ENCODE data around the gene HIGD2A.

HIGD2A gene

GRCh38 chr5:176366232-176366894 lies 22.2 kb upstream of the HIGD2A start:
- no peak for DNase-seq
- no peaks in the 10 kb centered on the region for H3K27me3 ChIP-seq
- peaks cover 5% of the 10 kb centered on the region; the same call in 1 of the 2 replicates for H3K36me3 ChIP-seq
- no peaks in the 10 kb centered on the region for H3K9me3 ChIP-seq
- no peaks in the 10 kb centered on the region for H3K4me1 ChIP-seq
- H3K4me3 ChIP-seq (ENCODE audit: low read depth, low read length), result peak overlapping the region; percentile 80
- TF ChIP-seq, protein P1, sequence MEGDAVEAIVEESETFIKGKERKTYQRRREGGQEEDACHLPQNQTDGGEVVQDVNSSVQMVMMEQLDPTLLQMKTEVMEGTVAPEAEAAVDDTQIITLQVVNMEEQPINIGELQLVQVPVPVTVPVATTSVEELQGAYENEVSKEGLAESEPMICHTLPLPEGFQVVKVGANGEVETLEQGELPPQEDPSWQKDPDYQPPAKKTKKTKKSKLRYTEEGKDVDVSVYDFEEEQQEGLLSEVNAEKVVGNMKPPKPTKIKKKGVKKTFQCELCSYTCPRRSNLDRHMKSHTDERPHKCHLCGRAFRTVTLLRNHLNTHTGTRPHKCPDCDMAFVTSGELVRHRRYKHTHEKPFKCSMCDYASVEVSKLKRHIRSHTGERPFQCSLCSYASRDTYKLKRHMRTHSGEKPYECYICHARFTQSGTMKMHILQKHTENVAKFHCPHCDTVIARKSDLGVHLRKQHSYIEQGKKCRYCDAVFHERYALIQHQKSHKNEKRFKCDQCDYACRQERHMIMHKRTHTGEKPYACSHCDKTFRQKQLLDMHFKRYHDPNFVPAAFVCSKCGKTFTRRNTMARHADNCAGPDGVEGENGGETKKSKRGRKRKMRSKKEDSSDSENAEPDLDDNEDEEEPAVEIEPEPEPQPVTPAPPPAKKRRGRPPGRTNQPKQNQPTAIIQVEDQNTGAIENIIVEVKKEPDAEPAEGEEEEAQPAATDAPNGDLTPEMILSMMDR (IDR thresholded peaks at IDR 0.05; ENCODE audit: low read depth, low read length), result no peak

GRCh38 chr5:176368726-176369125 lies 19.8 kb upstream of the HIGD2A start:
- TF ChIP-seq, protein P1 (IDR thresholded peaks at IDR 0.05; ENCODE audit: low read depth, low read length), result no peak
- DNase-seq, result no peak

DNA sequence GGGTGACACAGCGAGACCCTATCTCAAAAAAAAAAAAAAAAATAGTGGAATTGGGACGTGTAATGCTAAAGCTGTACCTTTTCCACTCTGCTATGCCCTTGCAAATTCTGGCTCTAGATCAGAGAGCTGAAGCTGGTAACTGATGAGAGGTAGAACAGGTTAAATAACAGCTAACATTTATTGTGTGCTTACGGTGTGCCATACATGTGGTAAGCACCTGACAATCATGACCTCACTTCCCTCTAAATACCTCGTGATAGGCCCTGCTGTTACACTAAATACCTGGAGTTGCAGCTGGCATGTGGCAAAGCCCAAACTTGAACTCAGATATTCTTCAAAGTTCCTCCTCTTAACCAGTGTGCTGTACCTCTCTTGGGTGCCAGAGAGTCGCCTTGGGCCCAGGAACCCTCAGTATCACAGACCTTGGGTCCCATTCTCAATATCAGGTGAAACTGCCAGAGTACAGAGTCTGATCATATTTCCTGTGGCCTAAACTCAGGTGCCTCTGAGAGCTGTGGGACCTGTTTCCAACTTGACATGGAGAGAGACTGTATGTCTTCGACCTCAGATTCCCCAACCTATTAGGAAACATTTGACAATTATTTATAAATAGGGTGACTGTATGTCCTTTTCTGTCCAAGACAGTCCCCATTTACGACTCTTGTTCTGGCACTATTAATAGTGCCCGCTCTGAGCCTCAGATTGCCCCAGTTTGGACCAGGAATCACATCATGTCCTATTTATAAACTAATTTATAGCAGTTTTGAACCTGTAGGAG lies 18.4 kb upstream of the HIGD2A start:
- H3K27me3 ChIP-seq, result no peaks in the 10 kb centered on the region
- no peaks in the 10 kb centered on the region for H3K4me1 ChIP-seq
- TF ChIP-seq, protein P1 (IDR thresholded peaks at IDR 0.05; ENCODE audit: low read depth, low read length), result no peak
- H3K9me3 ChIP-seq, result no peaks in the 10 kb centered on the region
- H3K36me3 ChIP-seq, result peaks cover 9% of the 10 kb centered on the region; the same call in 1 of the 2 replicates
- no peak overlapping the region for H3K4me3 ChIP-seq (ENCODE audit: low read depth, low read length)
- DNase-seq, result no peak

More at GRCh38 chr5:176368726-176369125, 19.8 kb upstream of the HIGD2A start:
- Histone ChIP-seq H3K36me3 (peaks cover 9% of the 10 kb centered on the region; the same call in 1 of the 2 replicates), H3K9me3 (no peaks in the 10 kb centered on the region), H3K27me3 (no peaks in the 10 kb centered on the region), H3K4me1 (no peaks in the 10 kb centered on the region), H3K4me3 (ENCODE audit: low read depth, low read length) (no peak overlapping the region)

GRCh38 chr5:176371621-176372539 lies 16.7 kb upstream of the HIGD2A start:
- TF ChIP-seq, protein P1 (IDR thresholded peaks at IDR 0.05; ENCODE audit: low read depth, low read length), result no peak
- H3K9me3 ChIP-seq, result no peaks in the 10 kb centered on the region
- peaks cover 4% of the 10 kb centered on the region; the same call in 1 of the 2 replicates for H3K36me3 ChIP-seq
- no peaks in the 10 kb centered on the region for H3K27me3 ChIP-seq
- no peak overlapping the region for H3K4me3 ChIP-seq (ENCODE audit: low read depth, low read length)
- no peak for DNase-seq
- H3K4me1 ChIP-seq, result no peaks in the 10 kb centered on the region

DNA sequence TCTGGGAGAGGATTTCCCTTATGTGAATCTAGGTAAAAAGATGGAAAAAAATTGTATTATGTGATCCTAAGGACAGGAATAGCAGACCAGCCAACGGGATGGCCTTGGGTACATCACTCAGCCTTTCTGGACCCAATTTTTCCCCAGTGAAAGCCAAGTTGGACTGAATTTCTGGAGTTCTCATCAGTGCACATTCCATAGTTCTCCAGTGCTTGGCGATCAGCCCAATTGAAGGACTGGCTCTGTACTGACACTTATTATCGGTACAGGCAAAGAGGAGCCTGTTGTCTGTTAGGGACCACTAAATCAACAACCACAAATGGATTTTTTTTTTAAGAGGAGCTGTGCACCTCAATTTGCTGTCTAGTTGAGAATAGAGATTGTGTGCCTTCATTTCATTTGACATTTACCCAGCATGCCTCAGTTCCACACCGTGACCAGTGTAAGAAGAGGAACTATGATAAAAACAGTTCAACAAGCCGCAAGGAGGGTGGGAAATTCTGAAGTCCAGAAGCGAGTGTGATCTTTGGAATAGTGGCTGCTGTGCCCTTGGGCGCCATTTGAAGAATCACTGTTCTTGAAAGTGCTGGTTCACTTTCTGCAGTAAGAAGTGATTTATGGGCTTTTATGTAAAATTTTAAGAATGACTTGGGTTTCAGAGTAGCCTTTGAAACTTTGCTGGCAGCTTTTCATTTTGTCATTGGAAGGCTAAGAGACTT lies 15.3 kb upstream of the HIGD2A start:
- Histone ChIP-seq H3K27me3 (no peaks in the 10 kb centered on the region), H3K36me3 (peaks cover 4% of the 10 kb centered on the region; the same call in 1 of the 2 replicates), H3K9me3 (no peaks in the 10 kb centered on the region), H3K4me3 (ENCODE audit: low read depth, low read length) (no peak overlapping the region), H3K4me1 (no peaks in the 10 kb centered on the region)
- TF ChIP-seq, protein P1 (IDR thresholded peaks at IDR 0.05; ENCODE audit: low read depth, low read length), result no peak
- DNase-seq, result no peak
